Measurements from ENCODE around the gene BRD2. TPM values are rescaled to one million over a fixed set of nuclear protein-coding genes. Genes with fewer than 3 reads are reported as not detected.

BRD2 gene
- total and polyA plus RNA-seq, 9 of the 15 experiments (the other 6 are each of a cell fraction or from before 2014, with no cell fraction given): 19.0 to 252 (median 181) TPM

GRCh38 chr6:32982084-32982701 lies 13.8 kb downstream of the BRD2 start (continued):
- TF ChIP-seq CCNT2 (IDR thresholded peaks at IDR 0.05; ENCODE audit: borderline replicate concordance, extremely low read depth, insufficient read length, low read depth, low read length): no peak
- TF ChIP-seq MTA3 (IDR thresholded peaks at IDR 0.05; ENCODE audit: borderline replicate concordance): no peak
- no peak for TF ChIP-seq E2F8 (IDR thresholded peaks at IDR 0.05; ENCODE audit: low read depth, partially characterized antibody)
- no peak for TF ChIP-seq SIX5 (IDR thresholded peaks at IDR 0.05; ENCODE audit: borderline replicate concordance in 1 of 2, insufficient read depth in 1 of 2, low read depth in 1 of 2, low read length in 2 of 2)
- TF ChIP-seq YY1 (IDR thresholded peaks at IDR 0.05; ENCODE audit: borderline replicate concordance in 1 of 3, control insufficient read depth in 1 of 3, extremely low read depth in 1 of 3, insufficient read depth in 3 of 3, insufficient read length in 1 of 3, insufficient replicate concordance in 2 of 3, low read depth in 1 of 3, low read length in 2 of 3): no peak
- no peak for TF ChIP-seq DEAF1 (CRISPR knock-in tag; IDR thresholded peaks at IDR 0.05)
- no peak for TF ChIP-seq ZBTB26 (CRISPR knock-in tag; IDR thresholded peaks at IDR 0.05)
- TF ChIP-seq NFIC (IDR thresholded peaks at IDR 0.05): no peak
- TF ChIP-seq MYNN (IDR thresholded peaks at IDR 0.05): 0 out of 2 replicates have a peak, but pooled peaks have one; percentile 11
- TF ChIP-seq MYNN (CRISPR knock-in tag; IDR thresholded peaks at IDR 0.05): no peak
- no peak for TF ChIP-seq SMAD2 (IDR thresholded peaks at IDR 0.05; ENCODE audit: low read depth, low read length)
- no peak for TF ChIP-seq PHF21A (IDR thresholded peaks at IDR 0.05; ENCODE audit: borderline replicate concordance, low read depth)
- TF ChIP-seq PRDM10 (IDR thresholded peaks at IDR 0.05; ENCODE audit: partially characterized antibody): no peak
- no peak for TF ChIP-seq CHAMP1 (IDR thresholded peaks at IDR 0.05)

Data from K562 (cell line).